Mucosa of rectum (tissue), 2 donors: ENCODE results near the gene MLLT10.
"Not testable (repeated sequence)": the region's sequence is repeated elsewhere in the genome, so short reads cannot be mapped to it uniquely, and the experiment has no call there.

ENCODE experiments used
- H3K27ac ChIP-seq, 2 donors: one replicate each; pipeline ENCODE4 v1.7.0; 2013; ENCODE audit warnings: inconsistent platforms in 2 of 2, low read depth in 2 of 2, low read length in 2 of 2
- H3K27me3 ChIP-seq, 2 donors: one replicate each; pipeline ENCODE4 v1.7.0; 2013; ENCODE audit warnings: low read length in 2 of 2; ENCODE audit not compliant: control insufficient read depth in 2 of 2, insufficient read depth in 2 of 2
- H3K36me3 ChIP-seq, 2 donors: one replicate each; pipeline ENCODE4 v1.7.0; 2013; ENCODE audit warnings: low read length in 2 of 2; ENCODE audit not compliant: control insufficient read depth in 2 of 2, insufficient read depth in 2 of 2
- H3K4me1 ChIP-seq, 2 donors: one replicate each; pipeline ENCODE4 v1.7.0; 2013; ENCODE audit warnings: low read length in 2 of 2, mild to moderate bottlenecking in 1 of 2; ENCODE audit not compliant: control insufficient read depth in 2 of 2, insufficient read depth in 2 of 2
- H3K4me3 ChIP-seq, 2 donors: one replicate each; pipeline ENCODE4 v1.7.0; 2013; ENCODE audit warnings: low read length in 2 of 2
- H3K9ac ChIP-seq, 2 donors: one replicate each; pipeline ENCODE4 v1.7.0; 2013; ENCODE audit warnings: low read length in 2 of 2, low read depth in 1 of 2, mild to moderate bottlenecking in 1 of 2
- H3K9me3 ChIP-seq, 2 donors: one replicate each; pipeline ENCODE4 v1.7.0; 2013; ENCODE audit warnings: low read length in 2 of 2; ENCODE audit not compliant: control insufficient read depth in 2 of 2
- donor health status: healthy.
- donor health status: Normal muscosa, but diverticular disease.

Gene MLLT10

DNA sequence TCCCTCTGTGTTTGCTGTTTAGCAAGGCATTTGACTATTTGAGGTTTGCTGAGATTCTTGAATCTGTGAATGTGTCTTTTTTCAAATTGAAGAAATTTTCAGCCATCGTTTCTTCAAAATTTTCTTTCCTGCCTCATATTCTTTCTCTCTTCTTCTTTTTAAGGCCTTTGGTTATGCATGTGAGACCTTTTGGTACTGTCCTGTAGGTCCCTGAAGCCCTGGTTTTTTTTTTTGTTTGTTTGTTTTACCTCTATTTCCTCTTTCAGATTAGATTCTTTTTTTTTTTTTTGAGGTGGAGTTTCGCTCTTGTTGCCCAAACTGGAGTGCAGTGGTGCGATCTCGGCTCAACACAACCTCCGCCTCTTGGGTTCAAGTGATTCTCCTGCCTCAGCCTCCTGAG is 45.3 kb downstream of the MLLT10 start:
- no peaks in the 10 kb centered on the region for H3K27me3 ChIP-seq
- H3K4me1 ChIP-seq = no peaks in the 10 kb centered on the region
- H3K9me3 ChIP-seq = no peaks in the 10 kb centered on the region
- no peak overlapping the region for H3K27ac ChIP-seq
- H3K4me3 ChIP-seq = no peak overlapping the region
- H3K36me3 ChIP-seq = no peaks in the 10 kb centered on the region
- H3K9ac ChIP-seq = no peak overlapping the region

DNA sequence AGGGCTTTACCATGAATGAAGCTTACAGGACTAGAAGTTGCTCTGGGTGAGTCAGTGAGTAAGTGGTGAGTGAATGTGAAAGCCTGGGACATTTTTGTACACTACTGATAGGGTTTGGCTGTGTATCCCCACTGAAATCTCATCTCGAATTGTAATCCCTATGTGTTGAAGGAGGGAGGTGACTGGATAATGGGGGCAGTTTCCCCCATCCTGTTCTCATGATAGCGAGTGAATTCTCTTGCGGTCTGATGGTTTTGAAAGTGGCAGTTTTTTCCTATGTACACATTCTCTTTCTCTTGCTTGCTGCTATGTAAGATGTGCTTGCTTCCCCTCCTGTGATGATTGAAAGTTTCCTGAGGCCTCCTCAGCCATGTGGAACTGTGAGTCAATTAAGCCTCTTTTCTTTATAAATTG is 47.4 kb downstream of the MLLT10 start:
- H3K27ac ChIP-seq, H3K27me3 ChIP-seq, H3K9ac ChIP-seq, H3K36me3 ChIP-seq, H3K4me3 ChIP-seq, H3K9me3 ChIP-seq, H3K4me1 ChIP-seq: not testable (repeated sequence)

DNA sequence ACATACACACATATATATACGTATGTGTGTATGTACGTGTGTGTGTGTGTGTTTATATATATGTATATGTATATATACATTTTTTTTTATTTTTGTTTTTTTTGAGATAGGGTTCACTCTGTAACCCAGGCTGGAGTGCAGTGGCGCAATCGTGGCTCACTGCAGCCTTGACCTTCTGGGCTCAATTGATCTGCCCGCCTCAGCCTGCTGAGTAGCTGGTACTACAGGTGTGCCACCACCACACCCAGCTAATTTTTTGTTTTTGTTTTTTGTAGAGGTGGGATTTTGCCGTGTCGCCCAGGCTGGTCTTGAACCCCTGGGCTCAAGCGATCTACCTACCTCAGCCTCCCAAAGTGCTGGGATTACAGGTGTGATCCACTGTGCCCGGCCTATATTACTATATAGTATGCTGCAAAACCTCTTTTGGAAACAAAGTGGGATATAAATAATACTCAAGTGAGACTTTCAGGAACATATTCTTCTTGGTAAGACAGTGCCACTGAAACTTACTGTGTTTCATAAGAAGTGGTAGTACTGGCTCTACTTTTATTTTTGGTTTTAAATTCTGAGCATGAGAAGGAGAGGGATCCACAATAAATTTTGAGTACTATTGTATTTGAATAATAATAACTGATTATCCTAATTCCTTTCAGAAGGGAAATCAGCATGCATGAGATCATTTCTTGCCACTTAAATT is 51.0 kb downstream of the MLLT10 start:
- no peaks in the 10 kb centered on the region for H3K9me3 ChIP-seq
- no peaks in the 10 kb centered on the region for H3K27me3 ChIP-seq
- no peaks in the 10 kb centered on the region for H3K4me1 ChIP-seq
- H3K27ac ChIP-seq = no peak overlapping the region
- peak overlapping the region in 1 of 2 donors; percentile 7 for H3K4me3 ChIP-seq
- peaks cover 0 to 3% of the 10 kb centered on the region in 2 donors for H3K36me3 ChIP-seq
- H3K9ac ChIP-seq = no peak overlapping the region

DNA sequence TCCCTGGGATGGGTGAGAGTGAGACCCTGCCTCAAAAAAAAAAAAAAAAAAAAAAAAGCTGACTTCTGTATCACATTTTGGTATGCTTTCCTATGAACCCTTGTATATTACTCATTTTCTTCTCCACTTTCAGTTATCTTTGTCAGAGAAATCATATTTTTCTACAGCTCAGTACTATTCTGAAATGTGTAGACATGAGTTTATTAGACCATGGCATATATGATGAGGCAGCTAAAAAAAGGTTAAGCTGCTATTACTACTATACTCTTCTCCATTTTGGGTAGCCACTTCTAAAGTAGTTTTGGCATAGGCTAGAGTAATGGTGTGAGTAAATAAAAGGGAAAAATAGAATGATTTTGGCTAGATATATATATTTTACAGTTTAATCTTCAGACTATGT is 53.4 kb downstream of the MLLT10 start:
- no peaks in the 10 kb centered on the region for H3K4me1 ChIP-seq
- peaks cover 0 to 6% of the 10 kb centered on the region in 2 donors for H3K36me3 ChIP-seq
- no peak overlapping the region for H3K27ac ChIP-seq
- no peak overlapping the region for H3K4me3 ChIP-seq
- no peaks in the 10 kb centered on the region for H3K27me3 ChIP-seq
- no peaks in the 10 kb centered on the region for H3K9me3 ChIP-seq
- H3K9ac ChIP-seq = no peak overlapping the region

DNA sequence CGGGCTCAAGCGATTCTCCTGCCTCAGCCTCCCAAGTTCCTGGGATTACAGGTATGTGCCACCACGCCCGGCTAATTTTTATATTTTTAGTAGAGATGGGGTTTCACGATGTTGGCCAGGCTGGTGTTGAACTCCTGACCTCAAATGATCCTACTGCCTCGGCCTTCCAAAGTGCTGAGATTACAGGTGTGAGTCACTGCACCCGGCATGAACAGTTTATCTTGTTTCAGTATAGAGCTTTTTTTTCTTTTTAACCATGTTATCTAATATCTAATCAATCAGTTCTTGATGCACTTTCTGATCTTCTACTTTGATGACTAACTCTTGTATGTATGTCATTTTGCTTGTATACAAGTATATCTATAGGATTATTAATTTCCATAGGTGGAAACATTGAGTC is 54.1 kb downstream of the MLLT10 start:
- H3K27ac ChIP-seq, H3K9ac ChIP-seq, H3K4me1 ChIP-seq, H3K4me3 ChIP-seq, H3K9me3 ChIP-seq, H3K27me3 ChIP-seq, H3K36me3 ChIP-seq: not testable (repeated sequence)

DNA sequence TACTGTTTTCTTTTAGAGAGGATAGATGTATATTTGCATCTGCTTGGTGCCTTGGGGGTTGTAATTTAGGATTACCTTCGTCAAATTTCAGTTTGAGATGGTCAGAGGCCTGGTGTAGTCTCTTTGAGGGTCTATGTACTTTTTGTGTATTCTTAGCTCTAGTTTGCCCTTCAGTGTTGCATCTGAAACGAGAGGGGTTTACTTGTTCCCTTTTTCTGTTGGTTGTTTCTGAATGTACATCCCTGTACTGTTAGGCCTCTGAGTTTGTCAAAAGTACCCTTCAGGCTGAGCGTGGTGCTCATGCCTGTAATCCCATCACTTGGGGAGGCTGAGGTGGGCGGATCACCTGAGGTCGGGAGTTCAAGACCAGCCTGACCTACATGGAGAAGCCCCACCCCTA is 60.0 kb downstream of the MLLT10 start:
- H3K36me3 ChIP-seq = peaks cover 0 to 3% of the 10 kb centered on the region in 2 donors

DNA sequence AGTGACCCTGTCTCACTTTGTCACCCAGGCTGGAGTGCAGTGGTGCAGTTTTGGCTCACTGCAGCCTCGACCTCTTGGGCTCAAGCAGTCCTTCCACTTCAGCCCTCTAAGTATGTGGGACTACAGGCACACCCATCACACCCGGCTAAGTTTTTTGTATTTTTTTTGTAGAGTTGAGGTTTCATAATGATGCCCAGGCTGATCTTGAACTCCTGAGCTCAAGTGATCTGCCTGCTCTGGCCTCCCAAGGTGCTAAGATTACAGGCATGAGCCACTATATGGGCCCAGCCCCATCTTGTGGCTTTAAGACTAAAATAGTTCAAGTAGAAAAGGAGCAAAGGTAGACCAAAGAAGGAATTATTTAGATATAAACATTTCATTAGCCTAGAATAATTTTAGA is 65.5 kb downstream of the MLLT10 start:
- no peak overlapping the region for H3K9ac ChIP-seq
- H3K36me3 ChIP-seq = no peaks in the 10 kb centered on the region

More for the DNA sequence above, 60.0 kb downstream of the MLLT10 start:
- no peaks in the 10 kb centered on the region for H3K27me3 ChIP-seq
- H3K4me1 ChIP-seq = no peaks in the 10 kb centered on the region
- no peak overlapping the region for H3K27ac ChIP-seq
- H3K4me3 ChIP-seq = no peak overlapping the region
- no peak overlapping the region for H3K9ac ChIP-seq
- H3K9me3 ChIP-seq = no peaks in the 10 kb centered on the region

DNA sequence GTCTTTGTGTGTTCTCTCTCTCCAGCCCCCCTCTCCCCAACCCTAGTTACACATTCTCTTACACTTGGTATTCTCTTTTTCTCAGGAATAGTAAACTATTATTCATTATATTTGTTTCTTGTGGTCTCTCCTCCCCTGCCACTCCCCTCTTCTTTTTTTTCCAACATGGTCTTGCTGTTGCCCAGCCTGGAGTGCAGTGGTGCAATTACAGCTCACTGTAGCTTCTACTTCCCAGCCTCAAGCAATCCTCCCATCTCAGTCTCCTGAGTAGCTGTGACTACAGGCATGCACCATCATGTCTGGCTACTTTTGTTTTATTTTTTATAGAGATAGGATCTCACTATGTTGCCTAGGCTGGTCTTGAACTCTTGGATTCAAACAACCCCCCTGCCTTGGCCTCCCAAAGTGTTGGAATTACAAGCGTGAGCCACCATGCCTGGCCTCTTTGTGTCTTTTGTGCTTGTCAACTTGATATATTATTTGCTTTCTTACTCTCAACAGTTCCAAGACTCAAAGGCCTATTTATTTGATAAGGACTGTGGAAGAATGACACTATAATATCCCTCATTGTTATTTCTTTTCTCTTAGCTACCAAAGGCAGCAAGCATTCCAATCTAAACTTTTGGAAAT is 66.9 kb downstream of the MLLT10 start:
- Histone ChIP-seq H3K4me3 (no peak overlapping the region), H3K36me3 (no peaks in the 10 kb centered on the region), H3K27ac (no peak overlapping the region), H3K9me3 (no peaks in the 10 kb centered on the region), H3K4me1 (no peaks in the 10 kb centered on the region), H3K9ac (no peak overlapping the region), H3K27me3 (no peaks in the 10 kb centered on the region)

More for the DNA sequence above, 65.5 kb downstream of the MLLT10 start:
- H3K9me3 ChIP-seq = no peaks in the 10 kb centered on the region
- no peaks in the 10 kb centered on the region for H3K27me3 ChIP-seq
- no peak overlapping the region for H3K4me3 ChIP-seq
- no peaks in the 10 kb centered on the region for H3K4me1 ChIP-seq
- no peak overlapping the region for H3K27ac ChIP-seq

DNA sequence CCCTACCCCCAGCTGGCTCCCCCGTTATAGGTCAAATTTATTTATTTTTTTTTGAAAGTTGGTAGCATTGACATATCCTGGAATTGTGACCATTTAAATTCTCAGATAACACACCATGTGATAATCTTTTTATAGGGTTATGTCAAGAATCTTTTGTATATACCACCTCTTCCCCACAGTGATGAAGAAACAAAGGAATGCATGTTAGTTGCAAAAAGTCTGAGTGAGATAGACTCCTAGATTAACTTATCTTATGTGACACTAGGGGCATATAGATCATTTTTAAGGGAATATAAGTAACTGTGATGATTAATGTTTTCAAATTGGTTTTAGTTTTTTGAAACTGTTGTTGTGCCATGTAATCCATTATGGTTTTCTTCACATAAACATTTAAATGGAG is 68.3 kb downstream of the MLLT10 start:
- no peaks in the 10 kb centered on the region for H3K9me3 ChIP-seq
- H3K4me3 ChIP-seq = no peak overlapping the region

DNA sequence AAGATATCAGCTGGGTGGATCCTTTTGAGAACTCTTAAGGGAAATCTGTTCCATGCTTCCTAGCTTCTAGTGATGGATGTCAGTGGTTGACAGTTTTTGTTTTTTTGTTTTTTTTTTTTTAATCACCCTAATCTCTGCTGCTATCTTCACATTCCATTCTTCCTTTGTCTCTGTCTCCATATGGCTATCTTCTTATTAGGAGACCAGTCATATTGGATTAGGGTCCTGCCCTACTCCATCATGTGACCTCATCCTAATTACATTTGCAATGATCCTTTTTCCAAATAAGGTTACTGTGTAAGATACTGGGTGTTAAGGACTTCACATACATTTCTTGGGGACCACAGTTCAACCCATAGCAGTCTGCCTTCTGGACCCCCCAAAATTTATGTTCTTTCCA is 69.7 kb downstream of the MLLT10 start:
- Histone ChIP-seq H3K4me1 (no peaks in the 10 kb centered on the region), H3K27ac (no peak overlapping the region), H3K36me3 (no peaks in the 10 kb centered on the region), H3K9me3 (no peaks in the 10 kb centered on the region), H3K4me3 (no peak overlapping the region), H3K9ac (no peak overlapping the region), H3K27me3 (no peaks in the 10 kb centered on the region)

More for the DNA sequence above, 68.3 kb downstream of the MLLT10 start:
- Histone ChIP-seq H3K9ac (no peak overlapping the region), H3K4me1 (no peaks in the 10 kb centered on the region), H3K27me3 (no peaks in the 10 kb centered on the region), H3K36me3 (no peaks in the 10 kb centered on the region), H3K27ac (no peak overlapping the region)
